DOHH2 (cell line): ENCODE data around the gene CARS2.

Experiments
- EZH2phosphoT487 ChIP-seq: fragments of 200-600 bp; sonication (generic); IDR thresholded peaks from 2 replicates; pipeline ENCODE4 v1.6.1; 2017; ENCODE audit warnings: borderline replicate concordance, mild to moderate bottlenecking, antibody characterized with exemption, low read length, moderate library complexity, mixed read lengths
- TF ChIP-seq, protein P1 (sequence below): fragments of 200-600 bp; sonication (generic); IDR thresholded peaks from one replicate; pipeline ENCODE4 v1.5.1; 2014; ENCODE audit warnings: antibody characterized with exemption, mild to moderate bottlenecking, low read depth, low read length; ENCODE audit not compliant: poor library complexity, severe bottlenecking

DNA sequence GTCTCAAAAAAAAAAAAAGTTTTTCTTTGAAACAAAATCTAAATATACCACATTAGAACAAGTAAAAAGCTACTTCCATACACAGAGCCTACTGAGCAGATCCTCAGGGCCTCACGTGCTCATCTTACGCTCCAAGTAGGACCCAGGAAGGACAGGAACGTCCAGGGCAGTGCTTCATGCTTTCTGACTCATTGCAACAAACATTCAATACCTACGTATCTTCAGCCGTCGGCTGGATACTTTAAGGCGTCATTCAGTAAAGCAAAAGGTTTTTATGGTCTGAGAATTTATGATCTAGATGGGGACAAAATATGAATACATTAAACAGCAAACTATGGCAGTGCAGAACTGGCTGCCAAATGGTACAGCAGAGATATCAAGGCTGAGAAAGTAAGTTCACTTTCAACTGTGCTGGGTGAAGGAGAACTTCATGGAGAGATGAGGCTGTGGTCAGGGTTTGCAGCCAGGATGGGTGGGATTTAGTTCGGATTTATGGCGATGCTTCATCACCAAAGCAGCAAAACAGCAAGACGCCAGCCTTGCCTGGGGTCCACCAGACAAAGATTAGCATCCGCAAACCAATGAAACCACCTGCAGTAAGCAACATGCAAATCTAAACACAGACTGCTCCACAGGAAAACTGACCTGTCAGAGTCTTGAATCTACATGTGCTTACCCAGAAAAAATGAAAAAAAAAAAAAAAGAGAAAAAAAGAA lies 20.5 kb downstream of the CARS2 start:
- TF ChIP-seq, protein P1, sequence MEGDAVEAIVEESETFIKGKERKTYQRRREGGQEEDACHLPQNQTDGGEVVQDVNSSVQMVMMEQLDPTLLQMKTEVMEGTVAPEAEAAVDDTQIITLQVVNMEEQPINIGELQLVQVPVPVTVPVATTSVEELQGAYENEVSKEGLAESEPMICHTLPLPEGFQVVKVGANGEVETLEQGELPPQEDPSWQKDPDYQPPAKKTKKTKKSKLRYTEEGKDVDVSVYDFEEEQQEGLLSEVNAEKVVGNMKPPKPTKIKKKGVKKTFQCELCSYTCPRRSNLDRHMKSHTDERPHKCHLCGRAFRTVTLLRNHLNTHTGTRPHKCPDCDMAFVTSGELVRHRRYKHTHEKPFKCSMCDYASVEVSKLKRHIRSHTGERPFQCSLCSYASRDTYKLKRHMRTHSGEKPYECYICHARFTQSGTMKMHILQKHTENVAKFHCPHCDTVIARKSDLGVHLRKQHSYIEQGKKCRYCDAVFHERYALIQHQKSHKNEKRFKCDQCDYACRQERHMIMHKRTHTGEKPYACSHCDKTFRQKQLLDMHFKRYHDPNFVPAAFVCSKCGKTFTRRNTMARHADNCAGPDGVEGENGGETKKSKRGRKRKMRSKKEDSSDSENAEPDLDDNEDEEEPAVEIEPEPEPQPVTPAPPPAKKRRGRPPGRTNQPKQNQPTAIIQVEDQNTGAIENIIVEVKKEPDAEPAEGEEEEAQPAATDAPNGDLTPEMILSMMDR: no peak
- no peak for TF ChIP-seq EZH2phosphoT487
